K562 (cell line): ENCODE data around the gene CENPB. TPM values are rescaled to one million over a fixed set of nuclear protein-coding genes. Genes with fewer than 3 reads are reported as not detected.

Source experiments
- ATAC-seq: fragments of 200-7000 bp; cut with Tn5 transposase; 3 replicates; pipeline ENCODE4 v1.9.1; 2020; ENCODE audit warnings: moderate library complexity
- BruUV-seq: library from RNA; stranded (reverse); fragments of 400-500 nt; replicated peaks from 2 replicates; lab custom pipeline; 2021; lab: Mats Ljungman, UMichigan
- CTCF ChIA-PET: fragments of 300-600 bp; formaldehyde crosslinking; extraction: SDS; loops from one replicate; lab custom pipeline; 2021; ENCODE audit warnings: low intra/inter-chr PET ratio; lab: Yijun Ruan, JAX
- POLR2A ChIA-PET: fragments of 300-600, 350-650 bp; sonication (Branson Sonifier 250); formaldehyde crosslinking; extraction: SDS; loops from one replicate; lab custom pipeline; 2021; ENCODE audit warnings: antibody characterized with exemption, inconsistent platforms; lab: Yijun Ruan, JAX
- DNase-seq, 4 experiments: peaks; one replicate each; pipeline versions ENCODE4 v3.0.0 to v3.0.0-alpha.2; 2011 to 2018; ENCODE audit warnings: low spot score in 3 of 4, mixed read lengths in 3 of 4; ENCODE audit errors: extremely low read depth in 1 of 4
- FAIRE-seq: peaks from 2 replicates; lab custom pipeline; 2011; peaks lifted over from hg19 to GRCh38; lab: Jason Lieb, UNC
- H2AFZ ChIP-seq: 2 replicates; pipeline ENCODE4 v1.6.0; 2011; ENCODE audit warnings: low read depth, low read length, control low read depth, inconsistent platforms
- H3K27ac ChIP-seq: fragments of 200-600 bp; 3 replicates; pipeline ENCODE4 v1.8.0; 2011; ENCODE audit warnings: low read depth, mild to moderate bottlenecking, control low read depth, inconsistent platforms, low read length, moderate library complexity, mixed read lengths; ENCODE audit errors: extremely low read depth
- H3K27me3 ChIP-seq, 2 experiments: fragments of 300-600 bp in 1 of 2; 2 replicates in 1 of 2; 3 replicates in 1 of 2; pipeline versions ENCODE4 v1.6.0 to v1.8.0; 2011; ENCODE audit warnings: inconsistent platforms in 2 of 2, low read length in 2 of 2, mild to moderate bottlenecking in 1 of 2, mixed read lengths in 1 of 2, moderate library complexity in 1 of 2; ENCODE audit not compliant: control insufficient read depth in 2 of 2, insufficient read depth in 2 of 2
- H3K36me3 ChIP-seq: fragments of 300-600 bp; 3 replicates; pipeline ENCODE4 v1.8.0; 2011; ENCODE audit warnings: mild to moderate bottlenecking, low read length, inconsistent platforms; ENCODE audit not compliant: control insufficient read depth, insufficient read depth
- H3K4me1 ChIP-seq, 2 experiments: fragments of 200-600 bp in 1 of 2; replicated peaks in 1 of 2; 2 replicates in 1 of 2; 3 replicates in 1 of 2; pipeline versions ENCODE4 v1.5.1 to v1.8.0; 2011; ENCODE audit warnings: inconsistent platforms in 2 of 2, low read length in 2 of 2, mild to moderate bottlenecking in 1 of 2, mixed read lengths in 1 of 2, moderate library complexity in 1 of 2; ENCODE audit not compliant: control insufficient read depth in 2 of 2, insufficient read depth in 2 of 2
- H3K4me2 ChIP-seq: 2 replicates; pipeline ENCODE4 v1.6.1; 2011; ENCODE audit warnings: low read length, control low read depth, inconsistent platforms, mixed read lengths; ENCODE audit not compliant: insufficient read depth
- H3K4me3 ChIP-seq: fragments of 200-600 bp; sonication (generic), shearing (Covaris generic); 2 replicates; pipeline ENCODE4 v1.5.1; 2016; ENCODE audit warnings: control low read depth, inconsistent platforms
- H3K79me2 ChIP-seq: fragments of 200-600 bp; 3 replicates; pipeline ENCODE4 v1.8.0; 2011; ENCODE audit warnings: low read length, inconsistent platforms; ENCODE audit not compliant: control insufficient read depth, insufficient read depth
- H3K9ac ChIP-seq, 2 experiments: 2 replicates each; pipeline versions ENCODE4 v1.6.0 to v1.6.1; 2011; ENCODE audit warnings: low read depth in 2 of 2, low read length in 2 of 2, control low read depth in 1 of 2, inconsistent platforms in 1 of 2, mild to moderate bottlenecking in 1 of 2, mixed read lengths in 1 of 2; ENCODE audit not compliant: insufficient read depth in 1 of 2
- H3K9me1 ChIP-seq: one replicate; pipeline ENCODE4 v1.6.0; 2011; ENCODE audit warnings: inconsistent platforms, mild to moderate bottlenecking, low read length, moderate library complexity; ENCODE audit not compliant: control insufficient read depth, insufficient read depth
- H3K9me3 ChIP-seq: replicated peaks from 2 replicates; pipeline ENCODE4 v1.5.1; 2011; ENCODE audit warnings: low read depth, low read length, inconsistent platforms; ENCODE audit not compliant: control insufficient read depth, insufficient read depth
- H4K20me1 ChIP-seq: replicated peaks from 2 replicates; pipeline ENCODE4 v1.6.1; 2011; ENCODE audit warnings: low read length, inconsistent platforms, mixed read lengths; ENCODE audit not compliant: control insufficient read depth, insufficient read depth
- CBX8 ChIP-seq: fragments of 200-600 bp; sonication (generic); IDR thresholded peaks from 2 replicates; pipeline ENCODE4 v1.6.1; 2012; ENCODE audit warnings: borderline replicate concordance, mixed run types, low read depth, mild to moderate bottlenecking, moderate library complexity, mixed read lengths, low read length, control low read depth, inconsistent platforms; ENCODE audit not compliant: poor library complexity, severe bottlenecking; ENCODE audit errors: extremely low read depth
- ZBTB33 ChIP-seq: sonication (generic); formaldehyde crosslinking; IDR thresholded peaks from 2 replicates; pipeline ENCODE4 v1.8.1; 2023; ENCODE audit warnings: mild to moderate bottlenecking, missing genetic modification reagents
- WGBS: fragments of 100-300 bp; shearing (Covaris generic); methylation state at CpG from one replicate; pipeline ENCODE4 v1.1.6; 2016; ENCODE audit warnings: low coverage, mixed read lengths; ENCODE audit not compliant: insufficient coverage; ENCODE audit errors: missing lambda C conversion rate; 5-methylcytosine and 5-hydroxymethylcytosine counted together
- in situ Hi-C: fragments of 300-500 bp; cut with MboI; formaldehyde crosslinking; loops from 4 replicates; pipeline ENCODE4 v1.15.0; 2018; ENCODE audit warnings: inconsistent platforms, mixed read lengths
- intact Hi-C: fragments of 100-400 bp; cut with micrococcal nuclease; formaldehyde crosslinking; loops from 2 replicates; pipeline ENCODE4 v1.14.2; 2022
- polyA plus RNA-seq, 8 experiments: library from polyadenylated mRNA; depleted of rRNA in 4 of 8; stranded (reverse) in 5 of 8; unstranded in 3 of 8; fragments of >200 nt; fragmentation: Nextera tagmentation in 2 of 8; fragmentation: Illumina TruSeq in 1 of 8; extraction: Ambion mirVana in 2 of 8; extraction: Trizol in 1 of 8; gene quantifications; 2 replicates each; pipeline versions ENCODE4 v1.2.1 to v1.2.3, GENCODE V29; 2011 to 2014; ENCODE audit warnings: inconsistent platforms in 1 of 8, missing spikeins in 1 of 8
- total RNA-seq, 7 experiments: library from RNA; depleted of rRNA in 6 of 7; stranded (reverse); fragments of >200 nt in 6 of 7; fragmentation: Illumina TruSeq in 2 of 7; extraction: Trizol in 2 of 7; gene quantifications; 2 replicates each; pipeline versions ENCODE4 v1.2.1 to v1.2.3, GENCODE V29; 2011 to 2021; ENCODE audit warnings: low replicate concordance in 1 of 7

Gene CENPB
- total and polyA plus RNA-seq, 9 of the 15 experiments (the other 6 are each of a cell fraction or from before 2014, with no cell fraction given) = 0.17 to 70.8 (median 24.9) TPM

GRCh38 chr20:3751675-3752385 lies 34.7 kb downstream of the CENPB start:
- no TSS peak for BruUV-seq
- Histone ChIP-seq H3K36me3 (peaks cover 32% of the 10 kb centered on the region; the same call in 2 of the 3 replicates), H3K27ac (no peak overlapping the region), H3K27me3 (no peaks in the 10 kb centered on the region)
- no peak for ATAC-seq
- FAIRE-seq = no peak
- intact Hi-C loops (no loop called here), in situ Hi-C loops (no loop called here)
- CTCF ChIA-PET = no interaction called here
- 93% methylated on average over 21 of the region's 95 CpGs for WGBS
- DNase-seq = no peak
- TF ChIP-seq ZBTB33 (CRISPR knock-in tag) (peak; percentile 84), CBX8 (no peak)
- TF ChIP-seq, all 486 proteins: peak for 1
- Histone ChIP-seq H3K4me3 (no peak overlapping the region), H3K4me1 (peaks cover 0 to 25% of the 10 kb centered on the region in 2 experiments; a peak in 2 of 5 replicates), H4K20me1 (no peaks in the 10 kb centered on the region), H3K79me2 (no peaks in the 10 kb centered on the region), H3K4me2 (no peak overlapping the region), H2AFZ (no peak overlapping the region), H3K9ac (no peak overlapping the region), H3K9me3 (no peaks in the 10 kb centered on the region), H3K9me1 (peaks cover 2% of the 10 kb centered on the region)
- POLR2A ChIA-PET = no interaction called here
